ENCODE measurements around the gene PDE1A.

- TF ChIP-seq POLR2A (IDR thresholded peaks at IDR 0.05), result no peak
- TF ChIP-seq CTCF (IDR thresholded peaks at IDR 0.05), result no peak
- TF ChIP-seq POLR2AphosphoS5 (IDR thresholded peaks at IDR 0.05; ENCODE audit: insufficient read depth in 1 of 2, low read depth in 1 of 2), result no peak
These were observed 66.1 kb downstream of the PDE1A start for GRCh38 chr2:182360663-182361260.
